OCI-LY3 (cell line): ENCODE measurements around the gene ZSCAN25.

ENCODE experiments used
- EZH2phosphoT487 ChIP-seq: fragments of 200-600 bp; shearing (Covaris generic); IDR thresholded peaks from 2 replicates; pipeline ENCODE4 v1.6.1; 2018; ENCODE audit warnings: antibody characterized with exemption, mixed run types, low read depth
- TF ChIP-seq, protein P1 (sequence below): fragments of 200-600, 300-600 bp; sonication (generic); IDR thresholded peaks from 2 replicates; pipeline ENCODE4 v1.5.1; 2014; ENCODE audit warnings: antibody characterized with exemption, low read length, low read depth

DNA sequence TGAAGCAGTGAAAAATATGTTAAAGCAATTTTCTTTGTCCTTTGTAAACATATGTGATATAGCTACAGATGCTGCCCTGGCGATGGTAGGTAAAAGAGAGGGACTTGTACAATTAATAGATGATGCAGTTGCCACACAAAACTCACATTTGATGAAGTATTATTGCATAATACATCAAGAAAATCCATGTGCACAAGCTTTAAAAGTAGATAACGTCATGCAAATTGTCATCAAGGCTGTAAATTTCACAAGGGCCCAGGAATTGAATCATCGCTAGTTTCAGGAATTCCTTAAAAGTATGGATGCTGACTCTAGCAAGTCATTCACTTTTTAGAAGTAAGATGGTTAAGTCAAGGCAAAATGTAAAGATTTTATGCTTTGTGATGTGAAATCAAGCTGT, 53.0 kb downstream of the ZSCAN25 start:
- TF ChIP-seq, protein P1, sequence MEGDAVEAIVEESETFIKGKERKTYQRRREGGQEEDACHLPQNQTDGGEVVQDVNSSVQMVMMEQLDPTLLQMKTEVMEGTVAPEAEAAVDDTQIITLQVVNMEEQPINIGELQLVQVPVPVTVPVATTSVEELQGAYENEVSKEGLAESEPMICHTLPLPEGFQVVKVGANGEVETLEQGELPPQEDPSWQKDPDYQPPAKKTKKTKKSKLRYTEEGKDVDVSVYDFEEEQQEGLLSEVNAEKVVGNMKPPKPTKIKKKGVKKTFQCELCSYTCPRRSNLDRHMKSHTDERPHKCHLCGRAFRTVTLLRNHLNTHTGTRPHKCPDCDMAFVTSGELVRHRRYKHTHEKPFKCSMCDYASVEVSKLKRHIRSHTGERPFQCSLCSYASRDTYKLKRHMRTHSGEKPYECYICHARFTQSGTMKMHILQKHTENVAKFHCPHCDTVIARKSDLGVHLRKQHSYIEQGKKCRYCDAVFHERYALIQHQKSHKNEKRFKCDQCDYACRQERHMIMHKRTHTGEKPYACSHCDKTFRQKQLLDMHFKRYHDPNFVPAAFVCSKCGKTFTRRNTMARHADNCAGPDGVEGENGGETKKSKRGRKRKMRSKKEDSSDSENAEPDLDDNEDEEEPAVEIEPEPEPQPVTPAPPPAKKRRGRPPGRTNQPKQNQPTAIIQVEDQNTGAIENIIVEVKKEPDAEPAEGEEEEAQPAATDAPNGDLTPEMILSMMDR, result no peak
- no peak for TF ChIP-seq EZH2phosphoT487
